ENCODE data around the gene MMEL1.
"Not testable (repeated sequence)": the region's sequence is repeated elsewhere in the genome, so short reads cannot be mapped to it uniquely, and the experiment has no call there.

MMEL1 gene

DNA sequence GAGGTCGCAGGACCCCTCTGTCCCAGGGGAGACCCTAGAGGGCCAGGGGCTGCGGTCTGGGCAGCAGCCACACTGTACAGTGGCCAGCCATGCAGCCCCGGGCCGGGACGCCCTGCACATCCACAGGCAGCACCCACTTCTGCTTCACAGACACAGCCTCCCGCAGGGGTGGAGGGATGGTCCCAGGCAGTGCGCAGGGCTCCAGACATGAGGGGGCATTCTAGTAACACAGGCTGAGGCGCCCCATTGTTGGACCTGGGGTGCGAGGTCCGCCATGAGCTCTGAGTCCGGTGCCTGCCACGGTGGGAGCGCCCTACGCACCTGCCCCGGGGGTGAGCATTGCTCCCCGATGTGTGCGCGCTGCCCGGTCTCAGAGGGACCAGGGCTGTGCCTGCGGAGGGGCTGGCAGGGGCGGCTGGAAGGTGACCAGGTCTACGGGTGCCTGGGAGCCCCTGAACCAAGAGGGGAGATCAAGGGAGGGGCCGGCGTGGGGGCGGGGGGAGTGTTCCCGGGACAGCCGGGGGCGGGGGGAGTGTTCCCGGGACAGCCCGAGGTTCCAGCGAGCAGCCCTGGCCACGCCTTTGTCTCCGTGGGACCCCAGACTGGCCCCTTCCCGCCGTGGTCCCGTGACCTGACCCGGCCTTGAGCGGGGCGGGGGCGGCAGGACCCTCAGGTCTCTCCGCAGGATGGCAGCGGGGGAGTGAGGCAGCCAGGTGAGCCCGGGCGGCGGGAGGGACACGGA lies 4.5 kb downstream of the MMEL1 start:
- DNase-seq = peak; percentile 28

DNA sequence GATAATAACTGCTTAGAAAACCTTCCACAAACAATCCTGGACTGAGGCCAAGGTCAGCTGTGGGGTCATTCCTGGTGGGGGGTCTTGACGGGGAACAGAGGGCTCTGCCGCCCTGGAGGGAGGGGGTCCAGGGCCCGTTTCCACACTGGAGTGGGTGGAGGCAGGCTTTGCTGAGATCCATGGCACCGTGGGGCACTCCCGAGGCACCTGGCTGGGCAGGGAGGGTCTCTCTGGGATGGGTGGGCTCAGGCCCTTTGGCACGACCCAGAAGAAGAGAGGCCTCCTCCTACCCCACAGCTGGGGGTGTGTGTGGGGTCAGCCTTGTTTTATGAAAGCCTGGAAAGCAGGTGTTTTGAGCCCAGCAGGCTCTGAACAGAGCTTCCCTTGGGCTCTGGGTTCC lies 5.1 kb downstream of the MMEL1 start:
- DNase-seq = no peak

GRCh38 chr1:2625748-2626147 lies 7.1 kb downstream of the MMEL1 start:
- not testable (repeated sequence) for DNase-seq

- no peak for DNase-seq
Measured at GRCh38 chr1:2625311-2625710, 7.5 kb downstream of the MMEL1 start.

DNA sequence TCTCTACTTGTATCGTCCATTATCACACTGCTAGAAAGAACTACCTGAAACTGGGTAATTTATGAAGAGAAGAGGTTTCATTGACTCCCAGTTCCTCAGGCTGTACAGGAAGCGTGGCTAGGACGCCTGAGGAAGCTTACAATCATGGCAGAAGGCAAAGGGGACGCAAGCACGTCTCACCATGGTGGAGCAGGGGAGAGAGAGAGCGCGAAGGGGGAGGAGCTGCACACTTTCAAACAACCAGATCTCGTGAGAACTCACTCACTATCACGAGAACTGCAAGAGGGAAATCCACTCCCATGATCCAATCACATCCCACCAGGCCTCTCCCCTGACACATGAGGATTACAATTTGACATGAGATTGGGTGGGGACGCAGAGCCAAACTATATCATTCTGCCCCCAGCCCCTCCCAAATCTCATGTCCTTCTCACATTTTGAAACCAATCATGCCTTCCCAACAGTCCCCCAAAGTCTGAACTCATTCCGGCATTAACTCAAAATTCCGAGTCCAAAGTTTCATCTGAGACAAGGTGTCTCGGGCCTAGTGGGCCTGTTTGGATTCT lies 8.0 kb downstream of the MMEL1 start:
- no peak for DNase-seq

DNA sequence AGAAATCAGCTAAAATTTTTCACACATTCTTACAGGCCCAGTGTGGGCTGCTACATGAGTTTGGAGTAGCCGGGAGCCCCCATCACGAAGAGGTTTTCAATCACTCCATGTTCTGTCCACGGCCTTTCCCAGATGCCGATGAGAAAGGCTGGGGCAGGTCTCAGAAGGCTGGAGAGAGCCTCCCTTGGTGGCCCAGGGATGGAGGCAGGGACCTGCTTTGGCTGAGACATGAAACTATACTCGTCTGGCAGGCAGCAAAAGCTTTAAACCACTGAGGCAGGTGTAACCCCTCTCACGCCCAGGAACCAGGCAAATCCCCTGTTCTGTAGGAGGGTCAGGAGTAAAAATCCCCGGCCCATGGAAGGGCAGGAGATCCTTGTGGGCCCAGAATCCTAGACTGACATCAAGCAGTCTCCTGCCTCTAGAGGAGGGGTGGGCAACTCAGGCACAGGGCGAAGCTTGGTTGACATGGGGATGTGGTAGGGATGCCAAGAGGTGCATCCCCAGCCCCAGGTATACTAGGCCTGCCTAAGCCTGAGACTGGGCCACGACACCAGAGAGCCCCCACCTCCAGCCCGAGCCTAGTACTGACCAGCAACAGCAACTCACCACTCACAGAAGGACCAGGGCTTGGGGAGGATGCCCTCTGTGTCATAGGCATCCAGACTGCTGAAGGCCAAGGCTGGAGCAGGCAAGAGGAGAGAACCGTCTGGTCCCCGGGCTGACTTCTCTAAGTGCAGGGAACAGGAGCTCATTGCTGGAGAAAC lies 9.1 kb downstream of the MMEL1 start:
- no peak for DNase-seq

DNA sequence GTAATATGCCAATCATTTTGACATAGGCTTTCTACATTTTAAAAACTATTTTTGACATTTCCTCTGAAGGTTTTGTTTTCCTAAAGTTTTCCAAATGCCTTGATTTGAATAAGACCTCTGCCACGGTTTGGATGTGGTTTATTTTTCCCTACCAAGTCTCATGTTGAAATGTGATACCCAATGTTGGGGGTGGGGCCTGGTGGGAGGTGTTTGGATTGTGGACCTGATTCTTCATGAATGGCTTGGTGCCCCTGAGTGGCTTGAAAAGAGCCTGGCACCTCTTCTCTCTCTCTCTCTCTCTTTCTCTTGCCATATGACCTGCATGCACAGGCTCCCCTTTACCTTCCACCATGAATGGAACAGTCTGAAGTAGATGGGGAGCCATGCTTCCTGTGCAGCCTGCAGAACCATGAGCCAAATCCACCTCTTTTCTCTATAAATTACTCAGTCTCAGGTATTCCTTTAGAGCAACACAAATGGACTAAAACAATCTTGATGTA lies 14.8 kb downstream of the MMEL1 start:
- DNase-seq = no peak

DNA sequence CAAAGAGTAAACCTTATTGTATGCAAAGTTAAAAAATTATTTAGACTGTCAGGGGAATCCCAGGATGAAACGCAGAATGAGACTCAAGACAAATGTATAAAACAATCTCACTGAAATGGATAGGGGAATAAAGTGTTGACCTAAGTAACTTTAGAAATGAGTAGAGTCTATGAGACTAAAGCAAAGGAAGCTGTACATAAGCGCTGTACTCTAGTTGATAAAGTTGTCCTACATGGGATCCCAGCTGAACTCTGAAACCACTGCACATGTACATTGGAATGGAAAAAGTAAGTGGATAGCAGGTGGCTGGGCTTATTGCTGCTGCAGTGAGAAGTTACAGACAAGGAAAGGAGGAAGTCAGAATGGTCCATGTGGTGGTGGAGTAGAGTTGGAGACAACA lies 18.7 kb downstream of the MMEL1 start:
- DNase-seq = no peak

DNA sequence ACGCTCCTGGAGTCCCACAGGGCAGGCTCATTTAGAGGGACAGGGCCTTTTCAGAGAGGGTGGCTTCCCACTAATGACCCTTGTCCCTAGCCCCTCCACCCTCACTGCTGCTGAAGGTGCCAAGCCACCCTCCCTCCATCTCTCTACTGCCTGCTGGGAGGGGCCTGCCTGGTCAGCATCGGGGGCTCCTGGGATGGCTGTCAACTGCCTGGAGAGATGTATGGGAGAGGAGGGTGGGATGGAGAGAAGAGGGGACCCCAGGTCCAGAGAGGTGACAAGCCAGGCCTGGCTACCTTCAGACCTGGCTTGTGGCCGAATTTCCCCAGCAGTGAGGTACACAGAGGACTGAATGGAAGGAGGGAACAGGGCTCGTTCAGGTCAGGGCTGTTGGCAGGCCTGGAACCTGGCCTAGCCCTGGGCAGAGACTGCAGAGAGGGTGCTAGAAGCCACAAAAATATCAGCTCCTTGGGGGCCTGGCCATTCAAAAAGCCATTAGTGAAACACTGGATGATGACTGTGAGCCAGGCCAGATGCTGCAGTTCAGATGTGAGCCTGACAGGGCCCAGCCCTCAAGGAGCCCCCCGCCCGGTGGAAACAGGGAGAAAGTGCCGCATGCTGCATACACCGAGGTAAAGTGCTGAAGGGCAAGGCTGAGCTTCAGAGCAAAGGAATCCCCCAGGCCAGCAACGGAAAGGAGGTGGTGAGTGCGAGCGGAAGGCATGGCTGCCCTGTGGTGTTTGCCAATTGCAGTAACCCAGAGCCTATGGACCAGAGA lies 20.0 kb downstream of the MMEL1 start:
- DNase-seq = no peak

DNA sequence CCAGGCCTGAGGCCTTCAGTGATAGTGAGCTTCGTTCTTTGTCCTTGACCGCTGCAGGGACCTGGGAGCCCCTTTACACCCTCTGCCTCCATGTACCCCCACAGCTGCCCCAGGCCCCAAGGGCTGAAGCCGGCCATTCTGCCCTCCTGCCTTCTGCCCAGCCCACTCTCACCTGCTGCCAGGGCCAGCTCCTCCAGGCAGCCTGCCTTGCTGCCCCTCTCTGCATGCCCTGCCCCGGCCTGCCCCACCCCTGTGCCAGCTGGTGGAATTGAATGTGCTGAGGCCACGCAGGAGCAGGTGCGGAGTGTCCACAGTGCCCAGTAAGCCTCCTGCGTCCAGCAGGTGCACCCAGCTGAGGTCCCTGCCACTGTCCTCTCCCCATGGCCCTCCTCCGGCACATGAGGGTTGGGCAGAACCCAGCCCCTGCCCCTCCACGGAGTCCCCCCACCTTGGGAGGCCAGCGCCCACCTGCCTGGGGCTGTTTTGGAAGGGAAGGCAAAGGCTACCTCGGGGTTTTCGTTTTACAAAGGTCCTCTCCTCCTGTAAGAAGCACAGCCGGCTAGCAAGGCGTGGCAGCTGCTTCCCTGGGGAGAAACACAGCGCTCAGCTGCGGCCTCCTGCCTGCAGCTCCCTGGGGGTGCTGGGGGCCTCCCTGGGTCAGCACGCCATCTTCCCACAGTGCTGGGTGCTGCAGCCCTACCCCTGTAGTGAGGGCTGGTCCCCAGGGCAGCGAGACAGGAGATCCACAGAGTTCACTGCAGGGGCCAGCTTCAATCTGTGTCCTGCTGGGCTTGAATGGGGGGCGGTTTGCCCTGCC lies 21.0 kb downstream of the MMEL1 start:
- DNase-seq = no peak

DNA sequence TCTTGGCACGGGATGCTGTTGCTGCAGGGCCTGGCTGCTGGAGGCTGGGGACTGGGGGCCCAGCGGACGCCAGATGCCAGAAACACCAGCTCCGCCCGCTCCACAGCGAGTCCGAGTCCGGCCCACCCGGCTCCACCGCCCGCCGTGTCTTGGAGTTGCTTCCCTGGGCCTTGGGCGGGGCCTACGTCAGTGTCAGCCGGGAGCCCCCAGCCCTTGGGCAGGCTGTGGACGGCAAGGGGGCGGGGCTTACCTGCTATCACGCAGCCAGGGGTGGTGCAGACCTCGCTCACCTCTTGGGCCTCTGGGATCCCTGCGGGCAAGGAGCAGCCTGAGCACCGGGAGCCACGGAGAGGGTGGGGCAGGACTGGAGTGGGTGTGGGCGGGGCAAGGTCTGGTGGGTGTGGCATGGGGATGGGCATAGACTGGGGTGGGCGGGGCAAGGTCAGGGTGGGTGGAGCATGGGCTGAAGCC lies 21.8 kb downstream of the MMEL1 start:
- DNase-seq = peak; percentile 22

DNA sequence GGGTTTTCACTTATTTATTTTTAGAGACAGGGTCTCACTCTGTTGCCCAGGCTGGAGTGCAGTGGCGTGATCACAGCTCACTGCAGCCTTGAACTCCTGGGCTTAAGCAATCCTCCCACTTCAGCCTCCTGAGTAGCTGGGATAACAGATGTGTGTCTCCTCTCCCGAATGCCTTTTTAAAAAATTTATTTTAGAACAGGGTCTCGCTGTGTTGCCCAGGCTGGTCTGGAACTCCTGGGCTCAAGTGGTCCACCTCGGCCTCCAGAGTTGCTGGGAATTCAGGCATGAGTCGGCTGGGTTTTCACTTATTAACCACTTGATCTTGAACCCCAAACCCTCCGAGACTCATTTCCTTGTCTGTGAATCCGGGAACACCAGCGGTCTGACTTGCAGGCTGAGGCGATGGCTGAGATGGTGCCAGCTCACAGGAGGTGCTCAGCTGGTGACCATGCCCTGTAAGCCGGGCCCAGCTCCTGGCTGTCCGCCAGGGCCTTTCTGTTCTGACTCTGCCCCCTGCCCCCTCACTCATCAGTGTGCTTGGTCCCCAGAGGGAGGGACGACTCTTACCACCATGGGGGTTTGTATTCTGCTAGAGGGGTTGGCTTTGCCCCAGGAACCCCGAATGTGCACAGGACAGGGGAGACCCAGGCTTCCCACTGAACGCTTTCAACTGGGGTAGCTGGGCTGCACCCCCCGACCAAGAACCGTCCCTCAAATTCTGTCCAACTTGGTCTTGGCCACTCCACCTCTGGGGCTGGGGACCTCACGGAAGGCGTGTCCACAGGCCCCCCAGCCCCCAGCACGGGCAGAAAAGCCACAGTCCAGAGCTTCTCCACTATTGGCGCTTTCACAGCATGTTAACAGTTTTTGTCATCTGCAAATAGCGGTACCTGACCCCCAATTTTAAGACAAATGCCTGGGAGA lies 22.5 kb downstream of the MMEL1 start:
- DNase-seq = no peak

- no peak for DNase-seq
Measured at GRCh38 chr1:2609319-2610035, 23.3 kb downstream of the MMEL1 start.

DNA sequence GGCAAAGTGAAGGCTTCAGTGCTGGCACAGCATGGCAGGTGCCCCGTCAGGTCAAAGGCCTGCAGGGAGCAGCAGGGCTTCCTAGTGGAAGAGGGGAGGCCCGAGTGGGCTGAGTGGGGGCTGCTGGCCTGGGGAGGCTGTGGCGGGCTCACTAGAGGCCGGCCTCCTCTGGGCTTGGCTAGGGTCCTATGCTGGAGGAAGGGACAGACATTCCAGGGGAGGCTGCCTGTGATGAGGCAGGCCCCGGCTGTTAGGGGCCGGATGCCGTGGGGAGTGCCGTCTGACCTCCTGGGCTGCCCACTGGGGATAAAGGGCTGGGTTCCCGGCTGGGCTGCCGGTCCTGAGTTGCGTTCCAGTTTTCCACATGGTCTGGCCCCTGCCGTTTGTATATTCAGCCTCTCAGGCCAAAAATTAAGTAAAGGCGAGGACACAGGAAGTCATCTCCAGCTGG lies 25.1 kb downstream of the MMEL1 start:
- DNase-seq = no peak

DNA sequence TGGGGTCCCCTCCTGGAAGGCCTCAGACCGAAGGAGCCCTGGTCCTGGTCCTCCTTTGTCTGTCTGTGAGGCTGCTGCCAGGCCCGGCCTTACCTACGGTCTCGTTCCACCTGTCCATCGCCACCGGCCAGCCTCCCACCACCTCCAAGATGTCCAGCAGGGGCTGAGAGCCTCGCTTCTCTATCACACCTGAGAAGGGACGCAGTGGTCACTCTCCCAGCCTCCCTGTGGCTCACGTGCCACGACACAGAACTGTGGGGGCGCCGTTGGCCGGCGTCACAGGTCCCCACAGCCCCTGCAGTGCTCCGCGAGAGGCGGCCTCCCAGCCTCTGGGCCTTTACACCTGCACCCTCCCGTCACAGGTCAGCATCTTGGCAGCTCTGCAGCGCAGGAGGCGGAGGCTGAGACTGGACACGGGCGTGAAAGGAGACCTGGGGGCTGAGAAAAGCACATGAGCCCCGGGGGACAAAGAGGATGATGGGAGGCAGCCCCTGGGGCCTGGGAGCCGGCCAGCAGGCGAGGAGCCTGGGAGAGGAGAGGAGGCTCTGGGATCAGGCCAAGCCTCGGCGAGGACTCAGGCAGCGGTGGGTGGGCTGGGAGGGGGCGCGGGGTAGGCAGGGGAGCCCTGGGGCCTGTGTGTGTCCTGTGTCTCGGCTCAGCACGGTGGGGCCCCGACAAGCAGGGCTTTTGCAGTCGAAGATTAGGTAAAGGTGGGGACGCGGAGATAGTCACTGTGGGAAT lies 25.8 kb downstream of the MMEL1 start:
- no peak for DNase-seq

- no peak for DNase-seq
Measured at GRCh38 chr1:2606396-2606880, 26.4 kb downstream of the MMEL1 start.

DNA sequence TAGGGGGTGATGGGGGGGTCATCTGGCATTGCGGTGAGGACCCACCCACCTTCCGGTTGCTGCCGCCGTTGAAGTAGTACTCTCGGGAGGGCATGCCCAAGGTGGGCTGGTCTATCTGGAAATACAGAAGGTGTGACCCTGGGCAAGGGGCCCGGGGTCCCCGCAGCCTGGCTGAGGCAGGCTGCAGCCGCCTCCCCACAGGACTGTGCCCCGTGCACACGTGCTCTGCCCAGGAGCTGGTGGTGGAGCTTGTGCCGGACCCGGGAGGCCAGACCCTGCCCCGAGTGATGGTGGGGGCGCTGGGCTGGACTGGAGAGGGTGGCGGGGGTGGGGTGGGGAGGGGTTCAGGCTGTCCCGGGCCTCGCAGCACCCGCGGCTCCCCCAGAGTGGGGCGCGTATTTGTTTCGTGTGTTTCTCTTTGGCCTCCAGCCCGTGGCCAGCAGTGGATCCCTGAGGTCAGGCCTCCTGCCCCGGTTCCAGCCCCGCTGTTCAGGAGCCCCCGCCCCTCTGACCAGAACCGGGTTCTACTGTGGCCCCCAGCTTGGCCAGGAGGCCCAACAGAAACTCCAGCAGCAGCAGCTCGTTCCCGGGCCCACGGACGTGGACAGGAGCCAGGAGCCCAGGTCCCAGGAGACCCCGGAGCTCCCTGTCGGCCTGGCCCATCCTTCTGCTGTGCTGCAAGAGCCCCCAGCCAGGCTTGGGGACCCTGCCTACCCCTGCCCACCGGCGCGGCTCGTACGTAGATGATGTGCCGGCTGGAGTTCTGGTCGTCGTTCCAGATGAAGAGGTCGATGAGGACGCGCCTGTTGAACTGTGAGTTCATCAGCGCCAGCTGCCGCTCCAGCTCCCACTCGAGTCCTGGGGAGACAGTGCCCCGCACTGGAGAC lies 27.1 kb downstream of the MMEL1 start:
- DNase-seq = no peak

DNA sequence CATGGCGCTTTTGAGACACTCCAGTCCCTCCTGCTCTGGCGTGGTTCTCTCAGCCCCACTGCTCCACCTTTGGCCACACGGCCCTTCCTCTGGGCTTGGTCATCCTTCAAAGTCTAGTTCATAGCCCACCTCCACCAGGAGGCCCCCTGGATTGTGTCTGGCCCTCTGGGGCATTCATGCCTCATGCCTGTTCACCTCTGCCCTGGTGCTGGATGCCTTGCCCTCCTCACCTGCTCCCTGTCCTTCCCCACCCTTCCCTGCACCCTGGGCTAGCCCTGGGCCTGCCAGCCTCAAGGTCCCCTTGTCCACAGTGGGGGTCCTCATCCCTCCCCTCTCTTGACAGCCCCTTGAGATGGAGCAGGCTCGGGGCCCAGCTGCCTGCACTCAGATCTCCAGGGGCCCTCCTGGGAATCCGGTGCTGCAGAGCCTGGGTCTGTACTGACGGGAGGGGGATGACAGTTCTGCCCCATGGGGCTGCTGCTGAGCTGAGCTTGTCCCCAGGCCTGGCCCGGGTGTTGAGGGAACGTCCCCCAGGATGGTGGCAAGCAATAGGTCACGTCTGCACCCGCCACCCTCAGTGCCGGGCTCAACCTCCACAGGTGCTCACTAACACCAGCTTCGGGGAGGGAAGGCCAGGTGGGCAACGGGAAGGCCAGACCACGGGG lies 27.8 kb downstream of the MMEL1 start:
- DNase-seq = no peak

All from activated T-cell treated with anti-CD3 and anti-CD28 coated beads, Interleukin-2, amount 50 U/mL, for 1 hour (primary cell).